Activated naive CD8-positive, alpha-beta T cell treated with anti-CD3 and anti-CD28 coated beads, Interleukin-2, amount 50 U/mL, for 24 hours (primary cell): ENCODE data around the gene RAB6B.

Experiments
- ATAC-seq: fragments of 150-1000 bp; cut with Tn5 transposase; one replicate; pipeline ENCODE4 v1.10.0; 2021
- DNase-seq: peaks from one replicate; pipeline ENCODE4 v3.0.0; 2021
- H3K27ac Mint-ChIP-seq: one replicate; pipeline ENCODE4 v1.8.0; 2021; ENCODE audit warnings: mild to moderate bottlenecking, mixed read lengths
- H3K27me3 Mint-ChIP-seq: one replicate; pipeline ENCODE4 v1.8.0; 2021; ENCODE audit warnings: mixed read lengths
- H3K36me3 Mint-ChIP-seq: one replicate; pipeline ENCODE4 v1.8.0; 2021; ENCODE audit warnings: low read depth, mixed read lengths
- H3K4me1 Mint-ChIP-seq: one replicate; pipeline ENCODE4 v1.8.0; 2021; ENCODE audit warnings: mixed read lengths
- H3K4me3 Mint-ChIP-seq: one replicate; pipeline ENCODE4 v1.8.0; 2021; ENCODE audit warnings: mild to moderate bottlenecking, moderate library complexity, mixed read lengths
- H3K9me3 Mint-ChIP-seq: one replicate; pipeline ENCODE4 v1.8.0; 2021; ENCODE audit warnings: mixed read lengths

RAB6B gene

DNA sequence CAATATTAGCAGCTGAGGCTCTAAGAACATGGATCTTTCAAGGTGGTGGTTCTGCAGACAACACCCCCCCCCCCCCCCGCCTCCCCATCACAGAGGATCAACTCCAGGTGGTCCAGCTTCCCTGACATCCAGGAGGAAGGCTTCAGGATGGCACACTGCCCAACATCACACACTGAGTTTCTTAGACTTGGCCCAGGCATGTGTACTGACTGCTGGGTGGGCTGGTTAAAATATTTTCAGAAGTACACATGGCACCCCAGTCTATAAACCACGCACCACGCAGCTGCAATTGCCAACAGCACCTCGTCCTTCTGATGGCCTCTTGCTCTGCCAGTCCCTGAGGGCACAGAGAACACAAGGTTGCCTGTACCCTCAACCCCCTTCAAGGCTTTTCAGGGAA, 68.0 kb downstream of the RAB6B start:
- DNase-seq (no peak), ATAC-seq (no peak)
- Mint-ChIP-seq H3K27ac (no peak overlapping the region), H3K36me3 (peaks cover 29% of the 10 kb centered on the region), H3K9me3 (no peaks in the 10 kb centered on the region), H3K4me3 (no peak overlapping the region), H3K27me3 (no peaks in the 10 kb centered on the region), H3K4me1 (no peaks in the 10 kb centered on the region)

DNA sequence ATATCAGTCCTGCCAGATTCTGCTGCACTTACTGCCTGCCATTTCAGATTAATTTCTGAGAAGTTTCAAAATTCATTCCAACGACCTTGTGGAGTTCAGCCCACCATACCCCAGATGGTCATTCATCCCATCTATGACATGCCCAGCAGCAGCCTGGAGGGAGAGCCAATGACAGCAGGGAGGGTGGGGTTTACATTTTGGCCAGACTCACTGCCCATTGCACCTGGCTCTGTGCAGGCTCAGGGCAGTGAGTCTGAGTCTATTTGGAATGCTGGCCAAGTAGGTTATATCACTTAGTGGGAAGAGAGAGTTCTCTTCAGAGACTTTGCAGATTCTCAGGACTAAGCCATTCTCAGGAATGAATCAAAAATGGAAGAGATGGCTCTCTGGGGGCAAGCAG, 68.5 kb downstream of the RAB6B start:
- no peak overlapping the region for H3K4me3 Mint-ChIP-seq
- H3K4me1 Mint-ChIP-seq, result no peaks in the 10 kb centered on the region
- DNase-seq (no peak), ATAC-seq (no peak)
- peaks cover 35% of the 10 kb centered on the region for H3K36me3 Mint-ChIP-seq
- H3K27me3 Mint-ChIP-seq, result no peaks in the 10 kb centered on the region
- no peak overlapping the region for H3K27ac Mint-ChIP-seq
- no peaks in the 10 kb centered on the region for H3K9me3 Mint-ChIP-seq

- peak overlapping the region; percentile 17 for H3K27ac Mint-ChIP-seq
- no peaks in the 10 kb centered on the region for H3K27me3 Mint-ChIP-seq
- no peaks in the 10 kb centered on the region for H3K4me1 Mint-ChIP-seq
- peaks cover 42% of the 10 kb centered on the region for H3K36me3 Mint-ChIP-seq
- no peak for DNase-seq
- no peak for ATAC-seq
- no peaks in the 10 kb centered on the region for H3K9me3 Mint-ChIP-seq
- no peak overlapping the region for H3K4me3 Mint-ChIP-seq
Observed at GRCh38 chr3:133825969-133826727, 69.5 kb downstream of the RAB6B start.

DNA sequence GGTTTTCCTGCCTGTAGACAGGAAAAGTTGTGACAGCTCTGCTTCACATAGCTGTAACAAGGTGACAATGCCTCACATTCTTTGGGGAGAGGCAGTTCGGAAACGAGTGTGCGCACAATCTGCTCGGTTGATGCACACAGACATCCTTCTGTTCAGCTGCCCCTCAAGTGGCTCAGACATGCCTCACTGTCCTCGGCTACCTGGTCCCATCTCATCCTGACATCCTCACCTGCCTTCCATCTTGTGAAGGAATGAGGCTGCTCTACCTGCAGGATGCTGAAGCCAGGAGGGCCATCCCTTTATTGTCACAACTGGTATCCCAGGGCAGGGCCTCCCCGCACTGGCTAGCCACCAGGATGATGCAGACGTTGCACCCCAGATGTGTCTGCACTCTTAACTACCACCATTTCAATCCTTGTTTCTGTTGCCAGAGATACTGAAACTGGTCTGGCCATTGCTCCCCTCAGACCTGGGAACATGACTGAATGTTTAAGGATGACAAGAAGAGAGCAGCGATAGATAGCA, 70.7 kb downstream of the RAB6B start:
- no peaks in the 10 kb centered on the region for H3K27me3 Mint-ChIP-seq
- H3K36me3 Mint-ChIP-seq, result peaks cover 53% of the 10 kb centered on the region
- H3K9me3 Mint-ChIP-seq, result no peaks in the 10 kb centered on the region
- H3K27ac Mint-ChIP-seq, result no peak overlapping the region
- ATAC-seq (no peak), DNase-seq (no peak)
- no peaks in the 10 kb centered on the region for H3K4me1 Mint-ChIP-seq
- H3K4me3 Mint-ChIP-seq, result no peak overlapping the region

DNA sequence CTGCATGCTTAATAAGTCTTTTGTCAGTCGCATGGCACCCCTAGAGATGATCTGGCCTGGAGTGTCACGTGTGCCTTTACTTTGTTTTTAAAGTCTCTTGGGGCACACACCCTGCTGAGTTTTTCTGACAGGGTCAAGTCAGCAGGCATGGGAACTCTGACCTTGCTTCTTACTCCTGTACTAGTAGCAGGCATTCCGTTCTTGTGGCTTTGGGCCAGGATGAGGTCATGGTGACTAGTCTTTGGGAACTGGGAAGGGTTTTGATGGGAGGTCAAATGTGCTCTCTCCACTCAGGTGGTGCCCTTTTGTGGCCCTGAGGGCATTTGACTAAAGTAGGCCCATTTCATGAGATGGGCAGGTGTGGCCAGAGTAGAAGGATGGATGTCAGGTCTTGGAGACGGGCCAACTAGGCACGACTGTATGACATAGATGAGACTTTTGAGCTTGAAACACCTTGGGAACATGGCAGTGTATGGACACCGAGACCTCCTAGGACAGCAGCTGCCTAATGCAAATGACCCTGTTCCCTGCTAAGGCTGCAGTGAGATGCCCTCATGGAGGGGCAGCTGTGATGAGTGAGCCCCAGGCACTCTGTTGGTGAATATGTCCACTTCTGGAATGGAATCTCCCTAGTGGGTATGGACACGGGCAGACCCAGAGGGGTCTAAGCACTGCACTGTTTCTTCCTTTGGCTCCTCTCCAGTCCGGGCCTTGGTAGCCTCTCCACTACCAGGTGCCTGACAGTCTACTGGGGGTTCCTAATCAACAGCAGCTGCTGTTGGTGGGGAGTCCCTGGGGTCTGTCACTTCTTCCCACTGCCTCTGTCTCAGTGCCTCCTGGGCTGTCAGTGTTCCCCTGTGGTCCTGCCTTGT, 73.7 kb downstream of the RAB6B start:
- Mint-ChIP-seq H3K36me3 (peaks cover 64% of the 10 kb centered on the region), H3K27ac (no peak overlapping the region), H3K27me3 (no peaks in the 10 kb centered on the region)

DNA sequence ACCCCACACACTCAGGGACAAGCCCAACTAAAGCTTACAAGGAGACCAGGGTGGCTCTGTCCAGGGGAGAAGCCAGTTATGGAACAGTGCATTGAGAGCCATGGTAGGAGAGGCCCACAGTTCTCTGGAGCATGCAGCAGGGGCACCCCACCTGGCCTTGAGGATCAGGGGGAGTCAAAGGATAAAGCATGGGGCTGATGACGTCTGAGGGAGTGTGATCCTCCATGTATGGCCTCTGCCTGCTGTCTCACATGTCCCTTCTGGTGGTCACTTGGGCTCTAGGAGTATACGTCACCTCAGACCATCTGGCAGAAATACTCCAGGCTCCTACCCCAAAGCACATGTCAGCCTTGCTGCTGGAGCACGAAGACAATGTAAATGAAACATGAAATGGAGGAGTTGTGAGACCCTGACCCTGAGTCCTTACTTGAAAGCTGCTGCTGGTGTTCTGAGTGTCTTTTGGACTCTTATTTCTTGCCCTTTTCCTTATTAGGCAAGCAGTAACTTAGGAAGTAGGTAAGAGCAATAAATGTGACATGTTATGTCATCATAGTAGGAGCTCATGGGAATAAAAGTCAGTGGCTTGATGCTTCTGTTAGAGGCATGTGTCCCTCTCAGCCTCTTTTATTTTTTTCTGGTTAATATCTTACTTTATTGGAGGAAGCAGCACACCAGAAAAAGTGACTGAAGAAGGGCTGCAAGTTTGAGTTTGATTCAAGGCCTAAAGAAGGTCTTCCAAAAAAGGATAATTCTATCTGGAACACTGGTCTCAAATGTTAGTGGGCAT, 74.6 kb downstream of the RAB6B start:
- ATAC-seq, result no peak
- no peaks in the 10 kb centered on the region for H3K9me3 Mint-ChIP-seq
- no peaks in the 10 kb centered on the region for H3K4me1 Mint-ChIP-seq
- no peak for DNase-seq
- H3K27ac Mint-ChIP-seq, result no peak overlapping the region
- peaks cover 63% of the 10 kb centered on the region for H3K36me3 Mint-ChIP-seq
- no peak overlapping the region for H3K4me3 Mint-ChIP-seq
- H3K27me3 Mint-ChIP-seq, result no peaks in the 10 kb centered on the region

More for the DNA sequence above, 73.7 kb downstream of the RAB6B start:
- Mint-ChIP-seq H3K9me3 (no peaks in the 10 kb centered on the region), H3K4me1 (no peaks in the 10 kb centered on the region), H3K4me3 (no peak overlapping the region)
- no peak for ATAC-seq
- no peak for DNase-seq

GRCh38 chr3:133820129-133820528, 75.6 kb downstream of the RAB6B start:
- ATAC-seq (no peak), DNase-seq (no peak)
- no peaks in the 10 kb centered on the region for H3K27me3 Mint-ChIP-seq
- H3K36me3 Mint-ChIP-seq, result peaks cover 63% of the 10 kb centered on the region
- no peak overlapping the region for H3K27ac Mint-ChIP-seq
- no peak overlapping the region for H3K4me3 Mint-ChIP-seq
- H3K9me3 Mint-ChIP-seq, result no peaks in the 10 kb centered on the region
- H3K4me1 Mint-ChIP-seq, result no peaks in the 10 kb centered on the region

DNA sequence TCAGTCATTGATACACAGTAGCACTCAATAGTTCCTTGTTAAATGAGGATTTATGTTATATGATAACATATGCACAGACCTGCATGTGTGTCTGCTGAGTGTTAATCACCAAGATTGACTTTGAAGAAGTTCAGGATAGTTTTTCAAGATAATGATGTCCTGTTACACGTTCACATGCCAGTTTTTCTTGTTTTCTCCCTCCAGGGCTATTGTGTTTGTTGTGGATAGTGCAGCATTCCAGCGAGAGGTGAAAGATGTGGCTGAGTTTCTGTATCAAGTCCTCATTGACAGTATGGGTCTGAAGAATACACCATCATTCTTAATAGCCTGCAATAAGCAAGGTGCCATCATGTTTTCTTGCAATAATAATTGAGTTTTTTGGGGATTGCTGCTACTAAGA, 80.3 kb downstream of the RAB6B start:
- no peaks in the 10 kb centered on the region for H3K27me3 Mint-ChIP-seq
- no peak for ATAC-seq
- H3K4me1 Mint-ChIP-seq, result peaks cover 2% of the 10 kb centered on the region
- no peaks in the 10 kb centered on the region for H3K9me3 Mint-ChIP-seq
- no peak overlapping the region for H3K4me3 Mint-ChIP-seq
- DNase-seq, result no peak
- no peak overlapping the region for H3K27ac Mint-ChIP-seq
- peaks cover 53% of the 10 kb centered on the region for H3K36me3 Mint-ChIP-seq

GRCh38 chr3:133812872-133813271, 82.8 kb downstream of the RAB6B start:
- H3K27me3 Mint-ChIP-seq, result no peaks in the 10 kb centered on the region
- peaks cover 15% of the 10 kb centered on the region for H3K4me1 Mint-ChIP-seq
- H3K9me3 Mint-ChIP-seq, result no peaks in the 10 kb centered on the region
- peaks cover 57% of the 10 kb centered on the region for H3K36me3 Mint-ChIP-seq
- DNase-seq, result no peak
- no peak overlapping the region for H3K27ac Mint-ChIP-seq
- H3K4me3 Mint-ChIP-seq, result no peak overlapping the region
- no peak for ATAC-seq

DNA sequence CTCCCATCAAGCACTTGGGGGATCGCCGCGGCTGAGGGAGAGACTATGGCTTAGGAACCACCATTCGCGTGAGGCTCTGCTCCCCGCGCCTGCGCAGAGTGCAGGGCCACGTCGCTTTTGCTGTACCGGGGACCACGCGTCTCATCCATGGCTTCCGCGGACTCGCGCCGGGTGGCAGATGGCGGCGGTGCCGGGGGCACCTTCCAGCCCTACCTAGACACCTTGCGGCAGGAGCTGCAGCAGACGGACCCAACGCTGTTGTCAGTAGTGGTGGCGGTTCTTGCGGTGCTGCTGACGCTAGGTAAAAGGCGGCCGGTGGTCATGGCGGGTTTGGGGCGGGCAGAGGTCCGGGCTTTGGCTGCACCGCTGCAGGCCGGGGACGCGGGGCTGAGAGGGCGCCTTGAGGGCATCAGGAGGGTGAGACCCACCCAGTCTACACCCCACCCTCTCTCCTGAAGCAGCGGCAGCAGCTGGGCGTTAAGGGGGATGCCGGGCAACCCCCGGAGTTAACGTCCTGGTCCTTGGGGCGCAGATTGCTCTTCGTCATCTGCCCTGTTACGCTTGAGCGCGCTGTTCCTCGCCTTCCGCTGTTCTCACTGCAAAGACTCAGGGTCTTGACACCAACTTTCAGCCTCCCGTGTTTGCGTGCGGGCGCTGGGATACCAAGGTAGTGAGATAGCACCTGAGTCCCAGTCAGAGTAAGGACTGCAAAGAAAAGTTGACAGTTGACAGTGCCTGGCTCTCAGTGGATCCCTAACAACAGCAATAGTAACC, 89.8 kb downstream of the RAB6B start, which contains the start of gene SRPRB:
Gene SRPRB (plus strand): TSS at position 114 of the 774 bp plus-strand sequence. CDS start 34 bp downstream, at position 148.
- Mint-ChIP-seq H3K9me3 (no peaks in the 10 kb centered on the region), H3K36me3 (peaks cover 35% of the 10 kb centered on the region), H3K4me3 (peak within 1 kb of the TSS; percentile 95), H3K27me3 (no peaks in the 10 kb centered on the region), H3K4me1 (peaks cover 37% of the 10 kb centered on the region), H3K27ac (peak within 1 kb of the TSS; percentile 100)
- peak; percentile 99 for ATAC-seq
- DNase-seq, result peak; percentile 93

DNA sequence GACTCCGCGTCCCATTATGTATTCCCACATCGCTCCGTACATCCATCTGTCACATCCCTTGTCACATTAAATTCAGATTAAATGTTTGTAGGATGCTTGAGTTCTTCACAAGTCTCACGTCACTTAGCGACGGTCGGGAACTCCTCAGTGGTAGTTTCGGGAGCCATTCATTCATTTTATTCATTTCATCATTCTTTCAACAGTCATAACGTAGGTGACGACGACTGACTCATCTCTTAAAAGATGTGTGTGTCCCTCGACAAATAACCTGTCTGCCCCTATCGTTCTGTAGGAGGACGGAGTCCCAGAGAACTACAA, 90.3 kb downstream of the RAB6B start:
- Mint-ChIP-seq H3K36me3 (peaks cover 31% of the 10 kb centered on the region), H3K27me3 (no peaks in the 10 kb centered on the region), H3K4me1 (peaks cover 36% of the 10 kb centered on the region), H3K9me3 (no peaks in the 10 kb centered on the region), H3K27ac (peak overlapping the region; percentile 100), H3K4me3 (peak overlapping the region; percentile 95)
- ATAC-seq, result no peak
- no peak for DNase-seq

DNA sequence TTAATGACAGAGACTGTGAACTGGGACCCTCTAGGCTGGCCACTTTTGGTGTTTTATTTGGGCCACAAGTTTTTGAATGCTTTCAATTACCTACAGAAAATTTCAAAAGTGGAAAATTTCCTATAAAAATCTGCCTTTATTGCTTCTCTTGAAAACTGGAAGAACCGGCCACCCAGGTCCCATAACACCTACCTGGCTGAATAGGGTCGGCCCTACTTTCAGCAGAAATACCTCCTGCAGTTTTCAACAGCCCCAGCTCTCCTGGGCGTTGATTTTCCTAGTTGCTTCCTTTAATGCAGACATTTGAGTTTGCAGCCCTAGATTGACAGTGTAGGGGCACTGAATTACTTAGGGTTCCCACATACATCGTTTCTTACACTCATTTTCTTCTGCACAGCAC, 90.8 kb downstream of the RAB6B start:
- Mint-ChIP-seq H3K27ac (peak overlapping the region; percentile 100), H3K4me1 (peaks cover 34% of the 10 kb centered on the region), H3K27me3 (peaks cover 1% of the 10 kb centered on the region), H3K9me3 (no peaks in the 10 kb centered on the region), H3K4me3 (peak overlapping the region; percentile 95), H3K36me3 (peaks cover 26% of the 10 kb centered on the region)
- ATAC-seq (no peak), DNase-seq (no peak)

GRCh38 chr3:133803469-133803868, 92.2 kb downstream of the RAB6B start:
- Mint-ChIP-seq H3K27me3 (peaks cover 3% of the 10 kb centered on the region), H3K9me3 (no peaks in the 10 kb centered on the region), H3K4me1 (peaks cover 28% of the 10 kb centered on the region), H3K27ac (no peak overlapping the region), H3K36me3 (peaks cover 19% of the 10 kb centered on the region), H3K4me3 (no peak overlapping the region)
- ATAC-seq (no peak), DNase-seq (no peak)
